Heart left ventricle (tissue), 13 donors: ENCODE measurements around the gene DGKB.

Experiments used
- CTCF ChIP-seq, 12 donors: fragments of 200-600 bp; sonication (generic) in 4 of 12; IDR thresholded peaks; one replicate each; pipeline versions ENCODE4 v1.5.0 to v1.8.0; 2018 to 2022; ENCODE audit warnings: antibody characterized with exemption in 12 of 12, mild to moderate bottlenecking in 5 of 12
- POLR2A ChIP-seq, 2 donors: fragments of 450-650 bp; IDR thresholded peaks; one replicate each; pipeline ENCODE4 v1.6.1; 2017; ENCODE audit warnings: antibody characterized with exemption in 2 of 2, mild to moderate bottlenecking in 2 of 2, moderate library complexity in 2 of 2
- donor health status: ischemic (EF 13 %, LVEDD 7.1; RV severe dilation, severe dysfunction).
- donor health status: DM: no; HTN: yes; CAD: no.
- donor health status: DM: no; HTN: no; CAD: no.
- donor health status: ischemic (EF 25% LVEDD 6.9; RV normal size, moderate dysfunction).
- donor health status: ischemic (EF 25% LVEDD 5.7; RV mildly dilated, moderate dysfunction).
- donor health status: ischemic (EF 35%, LVEDD 5.7; RV mildly dilated, moderate dysfunction).
- donor health status: nonischemic (EF 11% LVEDD 7.7; RV severe dilation, severe dysfunction).
- donor health status: DM: yes; HTN: yes; CAD: no.
- donor health status: PGD.
- donor health status: ischemic (EF 29% LVEDD 5.4; RV normal size, mild dysfunction).
- donor health status: nonischemic (EF 23%, LVEDD 6.1; RV moderate dilation, normal function).

GRCh38 chr7:14854471-14854870 lies 48.1 kb downstream of the DGKB start:
- no peak for TF ChIP-seq POLR2A (IDR thresholded peaks at IDR 0.05)
- no peak for TF ChIP-seq CTCF (IDR thresholded peaks at IDR 0.05)
